H9 (cell line): ENCODE measurements around the gene SPTBN4. TPM values are rescaled to one million over a fixed set of nuclear protein-coding genes. Genes with fewer than 3 reads are reported as not detected.

Experiments used
- DNase-seq: peaks from one replicate; pipeline ENCODE4 v3.0.0-alpha.2; 2017
- H2AFZ ChIP-seq: one replicate; pipeline ENCODE4 v1.6.1; 2013; ENCODE audit warnings: mild to moderate bottlenecking, low read length, control low read depth, moderate library complexity
- H2AK5ac ChIP-seq: 2 replicates; pipeline ENCODE4 v1.6.1; 2013; ENCODE audit warnings: low read length, control low read depth, mixed read lengths; ENCODE audit not compliant: insufficient read length
- H2BK120ac ChIP-seq: one replicate; pipeline ENCODE4 v1.6.1; 2013; ENCODE audit warnings: low read depth, mild to moderate bottlenecking, low read length, control low read depth, inconsistent platforms; ENCODE audit not compliant: poor library complexity, severe bottlenecking
- H2BK12ac ChIP-seq: 2 replicates; pipeline ENCODE4 v1.6.1; 2013; ENCODE audit warnings: low read length, control low read depth, mixed read lengths, low read depth; ENCODE audit not compliant: insufficient read length
- H2BK15ac ChIP-seq: 2 replicates; pipeline ENCODE4 v1.6.1; 2013; ENCODE audit warnings: low read depth, low read length, control low read depth
- H2BK20ac ChIP-seq: one replicate; pipeline ENCODE4 v1.6.1; 2013; ENCODE audit warnings: low read depth, mild to moderate bottlenecking, low read length, control low read depth, inconsistent platforms; ENCODE audit not compliant: poor library complexity, severe bottlenecking
- H2BK5ac ChIP-seq: 2 replicates; pipeline ENCODE4 v1.6.1; 2013; ENCODE audit warnings: low read length, control low read depth, mixed read lengths; ENCODE audit not compliant: insufficient read length
- H3K14ac ChIP-seq: 2 replicates; pipeline ENCODE4 v1.6.1; 2013; ENCODE audit warnings: low read length, control low read depth; ENCODE audit not compliant: insufficient read depth
- H3K18ac ChIP-seq: 2 replicates; pipeline ENCODE4 v1.6.1; 2013; ENCODE audit warnings: low read depth, mild to moderate bottlenecking, mixed read lengths, low read length, control low read depth; ENCODE audit not compliant: insufficient read length
- H3K23ac ChIP-seq: 2 replicates; pipeline ENCODE4 v1.6.1; 2013; ENCODE audit warnings: low read length, control low read depth, mixed read lengths, low read depth; ENCODE audit not compliant: insufficient read length
- H3K23me2 ChIP-seq: 2 replicates; pipeline ENCODE4 v1.6.1; 2013; ENCODE audit warnings: low read depth, mild to moderate bottlenecking, mixed read lengths, low read length, control low read depth; ENCODE audit not compliant: insufficient read length, poor library complexity, severe bottlenecking
- H3K27ac ChIP-seq: 2 replicates; pipeline ENCODE4 v1.5.1; 2013; ENCODE audit warnings: low read length, control low read depth, mixed read lengths, low read depth; ENCODE audit not compliant: insufficient read length
- H3K27me3 ChIP-seq: 2 replicates; pipeline ENCODE4 v1.6.1; 2013; ENCODE audit warnings: low read length, control low read depth, inconsistent platforms; ENCODE audit not compliant: insufficient read depth
- H3K4ac ChIP-seq: 2 replicates; pipeline ENCODE4 v1.6.1; 2013; ENCODE audit warnings: low read depth, mild to moderate bottlenecking, control low read depth, inconsistent platforms, low read length, moderate library complexity
- H3K4me1 ChIP-seq: 2 replicates; pipeline ENCODE4 v1.6.1; 2013; ENCODE audit warnings: low read length, control low read depth, inconsistent platforms; ENCODE audit not compliant: insufficient read depth
- H3K4me2 ChIP-seq: 2 replicates; pipeline ENCODE4 v1.6.1; 2013; ENCODE audit warnings: low read length, control low read depth, mixed read lengths; ENCODE audit not compliant: insufficient read length, insufficient read depth
- H3K56ac ChIP-seq: 2 replicates; pipeline ENCODE4 v1.6.1; 2013; ENCODE audit warnings: low read depth, mild to moderate bottlenecking, mixed read lengths, low read length, control low read depth; ENCODE audit not compliant: insufficient read length
- H3K79me1 ChIP-seq: 2 replicates; pipeline ENCODE4 v1.6.1; 2013; ENCODE audit warnings: low read depth, mild to moderate bottlenecking, moderate library complexity, low read length, control low read depth, inconsistent platforms; ENCODE audit not compliant: insufficient read depth, poor library complexity, severe bottlenecking
- H3K79me2 ChIP-seq: 2 replicates; pipeline ENCODE4 v1.6.1; 2013; ENCODE audit warnings: low read length, control low read depth, inconsistent platforms; ENCODE audit not compliant: insufficient read depth
- H3K9ac ChIP-seq: 2 replicates; pipeline ENCODE4 v1.6.1; 2013; ENCODE audit warnings: low read length, control low read depth, mixed read lengths; ENCODE audit not compliant: insufficient read length; ENCODE audit errors: extremely low read depth
- H3K9me3 ChIP-seq: one replicate; pipeline ENCODE4 v1.6.1; 2013; ENCODE audit warnings: low read depth, low read length, inconsistent platforms; ENCODE audit not compliant: control insufficient read depth
- H3T11ph ChIP-seq: one replicate; pipeline ENCODE4 v1.6.1; 2013; ENCODE audit warnings: mild to moderate bottlenecking, low read length, control low read depth, inconsistent platforms
- H4K20me1 ChIP-seq: one replicate; pipeline ENCODE4 v1.6.1; 2013; ENCODE audit not compliant: control insufficient read depth, insufficient read length, insufficient read depth
- H4K5ac ChIP-seq: 2 replicates; pipeline ENCODE4 v1.6.1; 2013; ENCODE audit warnings: low read depth, mild to moderate bottlenecking, mixed read lengths, low read length, control low read depth; ENCODE audit not compliant: insufficient read length
- H4K8ac ChIP-seq: replicated peaks from 2 replicates; pipeline ENCODE4 v1.6.1; 2013; ENCODE audit warnings: low read length, control low read depth, mixed read lengths, low read depth; ENCODE audit not compliant: insufficient read length
- H4K91ac ChIP-seq: 2 replicates; pipeline ENCODE4 v1.6.1; 2013; ENCODE audit warnings: low read depth, mild to moderate bottlenecking, moderate library complexity, mixed read lengths, low read length, control low read depth; ENCODE audit not compliant: insufficient read length
- H3K27ac Mint-ChIP-seq, 3 experiments: 2 replicates in 2 of 3; 3 replicates in 1 of 3; pipeline ENCODE4 v1.8.0; 2020 to 2021; ENCODE audit warnings: mixed read lengths in 3 of 3, mild to moderate bottlenecking in 1 of 3, moderate library complexity in 1 of 3
- H3K27me3 Mint-ChIP-seq: 2 replicates; pipeline ENCODE4 v1.8.0; 2021; ENCODE audit warnings: low read depth, mild to moderate bottlenecking, moderate library complexity, mixed read lengths
- H3K36me3 Mint-ChIP-seq, 3 experiments: 2 replicates in 2 of 3; 3 replicates in 1 of 3; pipeline ENCODE4 v1.8.0; 2020 to 2021; ENCODE audit warnings: low read depth in 3 of 3, mixed read lengths in 3 of 3; ENCODE audit not compliant: insufficient read depth in 1 of 3
- H3K4me1 Mint-ChIP-seq, 2 experiments: 2 replicates each; pipeline ENCODE4 v1.8.0; 2020; ENCODE audit warnings: mixed read lengths in 2 of 2
- H3K4me3 Mint-ChIP-seq, 2 experiments: 2 replicates in 1 of 2; 3 replicates in 1 of 2; pipeline ENCODE4 v1.8.0; 2020 to 2021; ENCODE audit warnings: mild to moderate bottlenecking in 2 of 2, mixed read lengths in 2 of 2, moderate library complexity in 1 of 2
- H3K9me3 Mint-ChIP-seq, 2 experiments: 2 replicates in 1 of 2; 3 replicates in 1 of 2; pipeline ENCODE4 v1.8.0; 2020; ENCODE audit warnings: mild to moderate bottlenecking in 2 of 2, mixed read lengths in 2 of 2, moderate library complexity in 1 of 2
- CTCF ChIP-seq: fragments of 200-600 bp; sonication (generic); conservative IDR thresholded peaks from 3 replicates; pipeline ENCODE4 v1.8.0; 2021; ENCODE audit warnings: antibody characterized with exemption, mild to moderate bottlenecking
- WGBS: extraction: QIAGEN DNeasy Blood & Tissue Kit; methylation state at CpG from one replicate; pipeline ENCODE4 v1.1.7; 2013; ENCODE audit warnings: missing lambda C conversion rate, low lambda C conversion rate, mixed read lengths; ENCODE audit not compliant: insufficient read length; ENCODE audit errors: extremely low coverage; 5-methylcytosine and 5-hydroxymethylcytosine counted together
- total RNA-seq: library from RNA; stranded (reverse); gene quantifications from 2 replicates; pipeline ENCODE4 v1.2.1, GENCODE V29; 2021

SPTBN4 gene
- total RNA-seq, 1 experiment from 2014 or later, result 2.9 TPM

- Histone ChIP-seq H3K23ac (no peak overlapping the region), H3K4ac (no peak overlapping the region), H3K79me1 (no peaks in the 10 kb centered on the region), H4K5ac (no peak overlapping the region), H3K56ac (no peak overlapping the region), H4K8ac (no peak overlapping the region), H2BK12ac (no peak overlapping the region), H3K27me3 (peaks cover 8% of the 10 kb centered on the region; the same call in 1 of the 2 replicates), H2AK5ac (no peak overlapping the region), H2BK5ac (no peak overlapping the region), H4K91ac (no peak overlapping the region), H3K4me1 (no peaks in the 10 kb centered on the region), H2BK15ac (no peak overlapping the region), H3K23me2 (peaks cover 23% of the 10 kb centered on the region), H3T11ph (no peak overlapping the region), H4K20me1 (peaks cover 2% of the 10 kb centered on the region), H3K14ac (no peak overlapping the region), H3K27ac (no peak overlapping the region), H3K18ac (no peak overlapping the region), H3K4me2 (peak overlapping the region; percentile 73), H3K79me2 (no peaks in the 10 kb centered on the region), H3K9ac (no peak overlapping the region), H2AFZ (no peak overlapping the region), H3K9me3 (no peaks in the 10 kb centered on the region), H2BK120ac (no peak overlapping the region), H2BK20ac (no peak overlapping the region)
- TF ChIP-seq CTCF, result no peak
- Mint-ChIP-seq H3K27ac (no peak overlapping the region), H3K27me3 (peaks cover 74% of the 10 kb centered on the region), H3K4me1 (peaks cover 25 to 52% of the 10 kb centered on the region in 2 experiments), H3K36me3 (peaks cover 4 to 22% (median 11%) of the 10 kb centered on the region in 3 experiments; a peak in 5 of 7 replicates), H3K4me3 (peak overlapping the region; percentile 63 to 84), H3K9me3 (no peaks in the 10 kb centered on the region; a peak in 2 of 5 replicates)
- DNase-seq, result no peak
- no CpG with 5 or more reads among the region's 4 CpGs for WGBS
These were observed 142.2 kb downstream of the SPTBN4 start for GRCh38 chr19:40608957-40609356.
